ENCODE data around the gene C3orf33.
A peak's percentile ranks its signal among the peaks of the same experiment; 100 is the strongest.

DNA sequence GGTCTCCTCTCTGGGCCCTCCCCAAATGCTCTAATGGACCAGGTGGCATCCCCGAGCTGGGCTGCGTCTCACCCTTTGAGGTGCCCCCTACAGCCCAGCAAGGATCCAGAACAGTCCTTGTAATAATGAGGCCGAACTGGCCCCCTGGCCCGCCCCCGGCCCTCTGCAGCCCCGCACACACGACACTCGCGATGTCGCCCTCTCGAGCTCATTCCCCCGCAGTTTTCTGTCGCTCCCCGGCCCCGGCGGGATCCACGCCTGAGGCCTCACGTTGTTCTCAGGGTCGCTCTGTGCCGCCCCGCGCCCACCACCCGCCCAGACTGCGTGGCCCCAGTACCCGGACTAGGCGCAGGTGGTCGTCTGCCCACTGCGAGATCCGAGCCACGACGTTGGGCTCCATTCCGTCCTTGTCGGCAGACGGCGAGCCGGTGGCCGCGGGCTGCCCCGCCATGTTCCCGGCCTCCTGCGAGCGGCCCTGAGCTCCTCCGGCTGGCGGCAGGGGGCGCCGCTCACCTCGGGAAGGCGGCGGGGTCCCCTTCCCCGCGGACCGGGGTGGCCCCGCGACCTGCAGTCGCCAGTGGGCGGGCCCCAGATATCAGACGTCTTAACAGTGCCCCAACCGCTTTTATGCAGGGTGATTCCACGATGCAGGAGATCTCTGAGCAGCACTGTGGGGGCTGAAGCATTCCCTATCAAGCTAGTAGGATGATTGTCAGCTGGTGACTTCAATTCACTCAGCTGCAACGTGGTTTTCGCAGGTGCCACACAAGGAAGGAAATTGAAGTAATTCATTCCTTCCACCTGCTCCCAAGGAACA is at the start of gene C3orf33:
- TF ChIP-seq, protein P1, sequence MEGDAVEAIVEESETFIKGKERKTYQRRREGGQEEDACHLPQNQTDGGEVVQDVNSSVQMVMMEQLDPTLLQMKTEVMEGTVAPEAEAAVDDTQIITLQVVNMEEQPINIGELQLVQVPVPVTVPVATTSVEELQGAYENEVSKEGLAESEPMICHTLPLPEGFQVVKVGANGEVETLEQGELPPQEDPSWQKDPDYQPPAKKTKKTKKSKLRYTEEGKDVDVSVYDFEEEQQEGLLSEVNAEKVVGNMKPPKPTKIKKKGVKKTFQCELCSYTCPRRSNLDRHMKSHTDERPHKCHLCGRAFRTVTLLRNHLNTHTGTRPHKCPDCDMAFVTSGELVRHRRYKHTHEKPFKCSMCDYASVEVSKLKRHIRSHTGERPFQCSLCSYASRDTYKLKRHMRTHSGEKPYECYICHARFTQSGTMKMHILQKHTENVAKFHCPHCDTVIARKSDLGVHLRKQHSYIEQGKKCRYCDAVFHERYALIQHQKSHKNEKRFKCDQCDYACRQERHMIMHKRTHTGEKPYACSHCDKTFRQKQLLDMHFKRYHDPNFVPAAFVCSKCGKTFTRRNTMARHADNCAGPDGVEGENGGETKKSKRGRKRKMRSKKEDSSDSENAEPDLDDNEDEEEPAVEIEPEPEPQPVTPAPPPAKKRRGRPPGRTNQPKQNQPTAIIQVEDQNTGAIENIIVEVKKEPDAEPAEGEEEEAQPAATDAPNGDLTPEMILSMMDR (IDR thresholded peaks at IDR 0.05): peak; percentile 57 to 93
- no peak for TF ChIP-seq POLR2A (IDR thresholded peaks at IDR 0.05)
